Measurements from ENCODE around the gene ZNF566. TPM values are rescaled to one million over a fixed set of nuclear protein-coding genes. Genes with fewer than 3 reads are reported as not detected.

Gene ZNF566
- total RNA-seq, 2 donors from 2014 or later = 5.0 to 6.7 TPM

- intact Hi-C loops (cut with DNase I) = no loop called here
- Histone ChIP-seq H3K9me3 (no peaks in the 10 kb centered on the region), H3K4me3 (peak overlapping the region; percentile 27), H3K4me1 (no peaks in the 10 kb centered on the region), H3K27ac (no peak overlapping the region), H3K9ac (ENCODE audit: low read depth in 2 of 2, low read length in 2 of 2) (no peak overlapping the region), H3K36me3 (no peaks in the 10 kb centered on the region), H3K27me3 (no peaks in the 10 kb centered on the region)
- no peak for TF ChIP-seq CTCF (IDR thresholded peaks at IDR 0.05)
- DNase-seq = peak; percentile 16
Measured at GRCh38 chr19:36420961-36421748, 68.2 kb downstream of the ZNF566 start.

GRCh38 chr19:36418287-36419001 lies 70.9 kb downstream of the ZNF566 start, which contains the start of gene ZFP82:
Gene ZFP82, minus strand, starts transcription at chr19:36418644. Its CDS starts 8,855 bp downstream, at chr19:36409789.
- Histone ChIP-seq H3K9me3 (no peaks in the 10 kb centered on the region), H3K36me3 (no peaks in the 10 kb centered on the region), H3K9ac (ENCODE audit: low read depth in 2 of 2, low read length in 2 of 2) (peak within 1 kb of the TSS; percentile 67 to 92), H3K27me3 (no peaks in the 10 kb centered on the region), H3K4me3 (peak within 1 kb of the TSS; percentile 68), H3K4me1 (no peaks in the 10 kb centered on the region), H3K27ac (peak within 1 kb of the TSS; percentile 70)
- DNase-seq = peak; percentile 79
- intact Hi-C loops (cut with DNase I) = no loop called here
- TF ChIP-seq CTCF (IDR thresholded peaks at IDR 0.05) = no peak

GRCh38 chr19:36417752-36418286 lies 71.5 kb downstream of the ZNF566 start:
- Histone ChIP-seq H3K9me3 (no peaks in the 10 kb centered on the region), H3K4me1 (no peaks in the 10 kb centered on the region), H3K27ac (peak overlapping the region; percentile 70), H3K4me3 (peak overlapping the region; percentile 68), H3K36me3 (no peaks in the 10 kb centered on the region), H3K27me3 (no peaks in the 10 kb centered on the region), H3K9ac (ENCODE audit: low read depth in 2 of 2, low read length in 2 of 2) (peak overlapping the region; percentile 67 to 92)
- peak; percentile 16 for DNase-seq
- intact Hi-C loops (cut with DNase I) = no loop called here
- no peak for TF ChIP-seq CTCF (IDR thresholded peaks at IDR 0.05)

- H3K9ac ChIP-seq (ENCODE audit: low read depth in 2 of 2, low read length in 2 of 2) = no peak overlapping the region
- no peak overlapping the region for H3K4me3 ChIP-seq
- no peaks in the 10 kb centered on the region for H3K27me3 ChIP-seq
- H3K36me3 ChIP-seq = no peaks in the 10 kb centered on the region
- DNase-seq = no peak
- intact Hi-C loops (cut with DNase I) = no loop called here
- no peaks in the 10 kb centered on the region for H3K4me1 ChIP-seq
- TF ChIP-seq CTCF (IDR thresholded peaks at IDR 0.05) = no peak
- no peaks in the 10 kb centered on the region for H3K9me3 ChIP-seq
- H3K27ac ChIP-seq = no peak overlapping the region
Measured at GRCh38 chr19:36409841-36410240, 79.5 kb downstream of the ZNF566 start.

GRCh38 chr19:36408101-36408500 lies 81.3 kb downstream of the ZNF566 start:
- TF ChIP-seq CTCF (IDR thresholded peaks at IDR 0.05) = no peak
- H3K27ac ChIP-seq = no peak overlapping the region
- H3K27me3 ChIP-seq = no peaks in the 10 kb centered on the region
- H3K4me1 ChIP-seq = no peaks in the 10 kb centered on the region
- H3K36me3 ChIP-seq = no peaks in the 10 kb centered on the region
- no peak for DNase-seq
- no peak overlapping the region for H3K9ac ChIP-seq (ENCODE audit: low read depth in 2 of 2, low read length in 2 of 2)
- no peak overlapping the region for H3K4me3 ChIP-seq
- no peaks in the 10 kb centered on the region for H3K9me3 ChIP-seq
- intact Hi-C loops (cut with DNase I) = no loop called here

Data from colonic mucosa (tissue), 4 donors.